Fibroblast of lung (primary cell): ENCODE results near the gene NFE2L1.

Experiments used
- CTCF ChIP-seq, 2 donors: IDR thresholded peaks in 1 of 2; conservative IDR thresholded peaks in 1 of 2; 1 replicate in 1 of 2; 2 replicates in 1 of 2; pipeline ENCODE4 v1.5.1; 2011 to 2012; ENCODE audit warnings: low read length in 2 of 2, control low read depth in 1 of 2, inconsistent platforms in 1 of 2, low read depth in 1 of 2, mild to moderate bottlenecking in 1 of 2
- EZH2 ChIP-seq: IDR thresholded peaks from 2 replicates; pipeline ENCODE4 v1.5.1; 2012; ENCODE audit warnings: low read length, control low read depth, mild to moderate bottlenecking; ENCODE audit errors: missing control alignments

GRCh38 chr17:48066656-48067055, 18.5 kb downstream of the NFE2L1 start:
- TF ChIP-seq CTCF (conservative IDR thresholded peaks at IDR 0.05 in 1 of 2, IDR thresholded peaks at IDR 0.05 in 1 of 2; ENCODE audit: low read depth in 1 of 2, low read length in 2 of 2) = peak in 1 of 2 donors; percentile 15
- no peak for TF ChIP-seq EZH2
